GM23338 (cell line): ENCODE results near the gene TMEM150A. TPM values are rescaled to one million over a fixed set of nuclear protein-coding genes. Genes with fewer than 3 reads are reported as not detected.

Experiments
- ATAC-seq: fragments of 200-7000 bp; cut with Tn5 transposase; 3 replicates; pipeline ENCODE4 v1.9.1; 2020
- DNase-seq: peaks from one replicate; pipeline ENCODE4 v3.0.0-alpha.2; 2015; ENCODE audit warnings: low spot score
- H2AFZ ChIP-seq: fragments of 200-600 bp; sonication (generic); 2 replicates; pipeline ENCODE4 v1.8.0; 2016; ENCODE audit warnings: antibody characterized with exemption, mild to moderate bottlenecking, moderate library complexity
- H3F3A ChIP-seq: fragments of 200-600 bp; sonication (generic); replicated peaks from 2 replicates; pipeline ENCODE4 v1.8.0; 2017; ENCODE audit warnings: antibody characterized with exemption, mixed run types, low read depth
- H3K27ac ChIP-seq: fragments of 200-600 bp; sonication (generic); 2 replicates; pipeline ENCODE4 v1.6.1; 2016; ENCODE audit warnings: low read depth
- H3K27me3 ChIP-seq: fragments of 200-600 bp; sonication (generic); 2 replicates; pipeline ENCODE4 v1.8.0; 2016; ENCODE audit warnings: mild to moderate bottlenecking, mixed run types, moderate library complexity; ENCODE audit not compliant: insufficient read depth
- H3K36me3 ChIP-seq: fragments of 200-600 bp; sonication (generic); 2 replicates; pipeline ENCODE4 v1.8.0; 2016; ENCODE audit warnings: mild to moderate bottlenecking; ENCODE audit not compliant: insufficient read depth
- H3K4me1 ChIP-seq: fragments of 200-600 bp; sonication (generic); 2 replicates; pipeline ENCODE4 v1.8.0; 2016; ENCODE audit warnings: mild to moderate bottlenecking, moderate library complexity; ENCODE audit not compliant: insufficient read depth
- H3K4me2 ChIP-seq: fragments of 200-600 bp; sonication (generic); 2 replicates; pipeline ENCODE4 v1.7.1; 2017; ENCODE audit warnings: mixed run types
- H3K4me3 ChIP-seq: fragments of 200-600 bp; sonication (generic); 2 replicates; pipeline ENCODE4 v1.6.1; 2016; ENCODE audit warnings: mixed run types
- H3K79me2 ChIP-seq: fragments of 200-600 bp; sonication (generic); replicated peaks from 2 replicates; pipeline ENCODE4 v1.8.0; 2017; ENCODE audit warnings: mild to moderate bottlenecking; ENCODE audit not compliant: insufficient read depth
- H3K9me2 ChIP-seq: fragments of 200-600 bp; sonication (generic); 2 replicates; pipeline ENCODE4 v1.8.0; 2017; ENCODE audit not compliant: insufficient read depth
- H4K20me1 ChIP-seq: fragments of 200-600 bp; sonication (generic); replicated peaks from 2 replicates; pipeline ENCODE4 v1.8.0; 2017; ENCODE audit warnings: mild to moderate bottlenecking; ENCODE audit not compliant: insufficient read depth
- H3K27ac Mint-ChIP-seq: 2 replicates; pipeline ENCODE4 v1.8.0; 2020; ENCODE audit warnings: inconsistent platforms, mild to moderate bottlenecking, moderate library complexity, mixed read lengths
- H3K27me3 Mint-ChIP-seq: 3 replicates; pipeline ENCODE4 v1.8.0; 2022; ENCODE audit warnings: low read depth, mild to moderate bottlenecking, moderate library complexity, mixed read lengths, inconsistent platforms; ENCODE audit not compliant: insufficient read depth, poor library complexity
- H3K36me3 Mint-ChIP-seq: 3 replicates; pipeline ENCODE4 v1.8.0; 2021; ENCODE audit warnings: low read depth, mild to moderate bottlenecking, inconsistent platforms, moderate library complexity, mixed read lengths
- H3K4me1 Mint-ChIP-seq: 3 replicates; pipeline ENCODE4 v1.8.0; 2020; ENCODE audit warnings: mild to moderate bottlenecking, inconsistent platforms, mixed read lengths
- H3K4me3 Mint-ChIP-seq: 3 replicates; pipeline ENCODE4 v1.8.0; 2021; ENCODE audit warnings: moderate library complexity, mild to moderate bottlenecking, inconsistent platforms, mixed read lengths
- H3K9me3 Mint-ChIP-seq: 3 replicates; pipeline ENCODE4 v1.8.0; 2020; ENCODE audit warnings: moderate library complexity, mild to moderate bottlenecking, inconsistent platforms, mixed read lengths
- CREB1 ChIP-seq: fragments of 250-450 bp; sonication (Bioruptor Pico); IDR thresholded peaks from 2 replicates; pipeline ENCODE4 v1.5.0; 2020; ENCODE audit warnings: low read depth, mild to moderate bottlenecking, moderate library complexity
- CTCF ChIP-seq, 2 experiments: fragments of 200-600 bp in 1 of 2; sonication (generic) in 1 of 2; conservative IDR thresholded peaks; 2 replicates each; pipeline versions ENCODE4 v1.5.1 to v1.6.1; 2016 to 2017; ENCODE audit warnings: antibody characterized with exemption in 2 of 2, low read depth in 2 of 2, mild to moderate bottlenecking in 2 of 2, moderate library complexity in 1 of 2
- EZH2phosphoT487 ChIP-seq: fragments of 200-600 bp; sonication (generic); IDR thresholded peaks from one replicate; pipeline ENCODE4 v1.8.1; 2018; ENCODE audit warnings: antibody characterized with exemption; ENCODE audit not compliant: unreplicated experiment
- JUNB ChIP-seq: IDR thresholded peaks from one replicate; pipeline ENCODE4 v1.6.1; 2016; ENCODE audit warnings: antibody characterized with exemption; ENCODE audit not compliant: unreplicated experiment
- REST ChIP-seq: IDR thresholded peaks from one replicate; pipeline ENCODE4 v1.6.1; 2018; ENCODE audit warnings: antibody characterized with exemption; ENCODE audit not compliant: unreplicated experiment
- ZNF114 ChIP-seq: fragments of 250-450 bp; sonication (Bioruptor Pico); IDR thresholded peaks from 2 replicates; pipeline ENCODE4 v1.5.0; 2020; ENCODE audit warnings: mild to moderate bottlenecking, moderate library complexity
- ZNF462 ChIP-seq: fragments of 250-450 bp; sonication (Bioruptor Pico); IDR thresholded peaks from 2 replicates; pipeline ENCODE4 v1.5.0; 2020; ENCODE audit warnings: mild to moderate bottlenecking, moderate library complexity
- polyA plus RNA-seq: library from polyadenylated mRNA; unstranded; fragments of >200 nt; fragmentation: Nextera tagmentation; extraction: Ambion mirVana; gene quantifications from 2 replicates; pipeline ENCODE4 v1.2.1, GENCODE V29; 2016
- total RNA-seq: library from RNA; depleted of rRNA; stranded (reverse); fragments of >200 nt; shearing (Covaris generic); gene quantifications from 2 replicates; pipeline ENCODE4 v1.2.3, GENCODE V29; 2014

TMEM150A gene
- total and polyA plus RNA-seq, 2 experiments from 2014 or later, result 16.4 to 27.9 TPM

GRCh38 chr2:85635011-85635410 is 32.5 kb upstream of the TMEM150A start:
- H3K36me3 ChIP-seq, result peaks cover 70% of the 10 kb centered on the region
- ATAC-seq (no peak), DNase-seq (no peak)
- peaks cover 22% of the 10 kb centered on the region for H4K20me1 ChIP-seq
- no peaks in the 10 kb centered on the region for H3K4me1 ChIP-seq
- H3K27ac ChIP-seq, result no peak overlapping the region
- no peaks in the 10 kb centered on the region for H3K27me3 ChIP-seq
- no peaks in the 10 kb centered on the region for H3K9me3 Mint-ChIP-seq
- no peaks in the 10 kb centered on the region for H3K9me2 ChIP-seq
- H3K4me3 Mint-ChIP-seq, result no peak overlapping the region
- H3K4me1 Mint-ChIP-seq, result no peaks in the 10 kb centered on the region
- peaks cover 91% of the 10 kb centered on the region for H3K36me3 Mint-ChIP-seq
- no peak overlapping the region for H3K27ac Mint-ChIP-seq
- no peak overlapping the region for H3K4me2 ChIP-seq
- TF ChIP-seq REST, result no peak
- no peak for TF ChIP-seq CTCF (conservative IDR thresholded peaks at IDR 0.05; ENCODE audit: low read depth in 2 of 2)
- no peak for TF ChIP-seq CREB1 (CRISPR knock-in tag)
- TF ChIP-seq ZNF114 (CRISPR knock-in tag), result no peak
- no peak for TF ChIP-seq JUNB
- no peak overlapping the region for H3K4me3 ChIP-seq
- no peaks in the 10 kb centered on the region for H3K27me3 Mint-ChIP-seq
- H2AFZ ChIP-seq, result no peak overlapping the region
- peaks cover 11% of the 10 kb centered on the region for H3F3A ChIP-seq
- 0 out of 2 replicates have a peak, but pooled peaks cover 5% of the 10 kb centered on the region for H3K79me2 ChIP-seq

GRCh38 chr2:85631316-85631715 is 28.8 kb upstream of the TMEM150A start:
- ATAC-seq (no peak), DNase-seq (no peak)
- Histone ChIP-seq H3K27ac (no peak overlapping the region), H2AFZ (no peak overlapping the region), H3K4me3 (no peak overlapping the region), H3K4me2 (no peak overlapping the region), H4K20me1 (peaks cover 15% of the 10 kb centered on the region), H3K36me3 (peaks cover 80% of the 10 kb centered on the region), H3K9me2 (no peaks in the 10 kb centered on the region), H3F3A (no peaks in the 10 kb centered on the region; the same call in 1 of the 2 replicates), H3K79me2 (0 out of 2 replicates have a peak, but pooled peaks cover 5% of the 10 kb centered on the region), H3K4me1 (no peaks in the 10 kb centered on the region), H3K27me3 (no peaks in the 10 kb centered on the region)
- Mint-ChIP-seq H3K36me3 (peaks cover 85% of the 10 kb centered on the region), H3K9me3 (no peaks in the 10 kb centered on the region), H3K27me3 (peaks cover 5% of the 10 kb centered on the region), H3K4me3 (no peak overlapping the region), H3K27ac (no peak overlapping the region), H3K4me1 (no peaks in the 10 kb centered on the region)
- TF ChIP-seq ZNF462, result no peak
- TF ChIP-seq EZH2phosphoT487, result peak; percentile 28
